HG03060 (cell line): ENCODE measurements around the gene ASPHD2.

Source experiments
- ATAC-seq: cut with Tn5 transposase; IDR thresholded peaks from one replicate; pipeline ENCODE4 v1.9.1; 2021; ENCODE audit warnings: low read depth, moderate number of reproducible peaks; ENCODE audit not compliant: unreplicated experiment

The ASPHD2 gene

GRCh38 chr22:26470807-26471206, 41.7 kb downstream of the ASPHD2 start:
- no peak for ATAC-seq

GRCh38 chr22:26471522-26471921, 42.5 kb downstream of the ASPHD2 start:
- no peak for ATAC-seq

- ATAC-seq, result no peak
Observed at GRCh38 chr22:26474682-26475081, 45.6 kb downstream of the ASPHD2 start.

- no peak for ATAC-seq
Observed at GRCh38 chr22:26476705-26477340, 47.8 kb downstream of the ASPHD2 start.

GRCh38 chr22:26477341-26477731, 48.3 kb downstream of the ASPHD2 start:
- no peak for ATAC-seq

GRCh38 chr22:26479043-26479791, 50.2 kb downstream of the ASPHD2 start:
- ATAC-seq, result no peak

GRCh38 chr22:26479792-26480610, 50.9 kb downstream of the ASPHD2 start:
- ATAC-seq, result no peak

GRCh38 chr22:26480611-26480932, 51.5 kb downstream of the ASPHD2 start:
- no peak for ATAC-seq

GRCh38 chr22:26481112-26481693, 52.1 kb downstream of the ASPHD2 start:
- no peak for ATAC-seq

- no peak for ATAC-seq
Observed at GRCh38 chr22:26481694-26482093, 52.6 kb downstream of the ASPHD2 start.

- no peak for ATAC-seq
Observed at GRCh38 chr22:26482161-26482560, 53.1 kb downstream of the ASPHD2 start.

- no peak for ATAC-seq
Observed at GRCh38 chr22:26483043-26483438, 54.0 kb downstream of the ASPHD2 start.

GRCh38 chr22:26483439-26484359, 54.6 kb downstream of the ASPHD2 start, which contains the start of the genes HPS4 and SRRD:
HPS4 (minus strand) TSS chr22:26483783; CDS start chr22:26481762, 2,021 bp downstream.
SRRD (plus strand) TSS chr22:26483877; CDS start chr22:26483891, 14 bp downstream.
- ATAC-seq, result peak; percentile 44

- ATAC-seq, result no peak
Observed at GRCh38 chr22:26484360-26484706, 55.3 kb downstream of the ASPHD2 start.

GRCh38 chr22:26485013-26485412, 56.0 kb downstream of the ASPHD2 start:
- ATAC-seq, result no peak

GRCh38 chr22:26485806-26486390, 56.8 kb downstream of the ASPHD2 start:
- no peak for ATAC-seq

- no peak for ATAC-seq
Observed at GRCh38 chr22:26486394-26486793, 57.3 kb downstream of the ASPHD2 start.

GRCh38 chr22:26487996-26488395, 58.9 kb downstream of the ASPHD2 start:
- no peak for ATAC-seq

- no peak for ATAC-seq
Observed at GRCh38 chr22:26489447-26490036, 60.5 kb downstream of the ASPHD2 start.
